Stimulated activated naive CD8-positive, alpha-beta T cell treated with anti-CD3 and anti-CD28 coated beads, Interleukin-15, Interleukin-2, amounts not matched to agents 100 ng/mL and 50 ng/mL, for 24 hours (primary cell): ENCODE data around the gene FCGBP.
A peak's percentile ranks its signal among the peaks of the same experiment; 100 is the strongest.
"Not testable (repeated sequence)": the region's sequence is repeated elsewhere in the genome, so short reads cannot be mapped to it uniquely, and the experiment has no call there.

Experiments used
- H3K27ac Mint-ChIP-seq: one replicate; pipeline ENCODE4 v1.8.0; 2021; ENCODE audit warnings: mild to moderate bottlenecking, mixed read lengths
- H3K27me3 Mint-ChIP-seq: one replicate; pipeline ENCODE4 v1.8.0; 2021; ENCODE audit warnings: mixed read lengths
- H3K36me3 Mint-ChIP-seq: one replicate; pipeline ENCODE4 v1.8.0; 2021; ENCODE audit warnings: low read depth, mixed read lengths
- H3K4me1 Mint-ChIP-seq: one replicate; pipeline ENCODE4 v1.8.0; 2021; ENCODE audit warnings: low read depth, mixed read lengths
- H3K4me3 Mint-ChIP-seq: one replicate; pipeline ENCODE4 v1.8.0; 2021; ENCODE audit warnings: mild to moderate bottlenecking, mixed read lengths
- H3K9me3 Mint-ChIP-seq: one replicate; pipeline ENCODE4 v1.8.0; 2021; ENCODE audit warnings: mixed read lengths

Gene FCGBP

DNA sequence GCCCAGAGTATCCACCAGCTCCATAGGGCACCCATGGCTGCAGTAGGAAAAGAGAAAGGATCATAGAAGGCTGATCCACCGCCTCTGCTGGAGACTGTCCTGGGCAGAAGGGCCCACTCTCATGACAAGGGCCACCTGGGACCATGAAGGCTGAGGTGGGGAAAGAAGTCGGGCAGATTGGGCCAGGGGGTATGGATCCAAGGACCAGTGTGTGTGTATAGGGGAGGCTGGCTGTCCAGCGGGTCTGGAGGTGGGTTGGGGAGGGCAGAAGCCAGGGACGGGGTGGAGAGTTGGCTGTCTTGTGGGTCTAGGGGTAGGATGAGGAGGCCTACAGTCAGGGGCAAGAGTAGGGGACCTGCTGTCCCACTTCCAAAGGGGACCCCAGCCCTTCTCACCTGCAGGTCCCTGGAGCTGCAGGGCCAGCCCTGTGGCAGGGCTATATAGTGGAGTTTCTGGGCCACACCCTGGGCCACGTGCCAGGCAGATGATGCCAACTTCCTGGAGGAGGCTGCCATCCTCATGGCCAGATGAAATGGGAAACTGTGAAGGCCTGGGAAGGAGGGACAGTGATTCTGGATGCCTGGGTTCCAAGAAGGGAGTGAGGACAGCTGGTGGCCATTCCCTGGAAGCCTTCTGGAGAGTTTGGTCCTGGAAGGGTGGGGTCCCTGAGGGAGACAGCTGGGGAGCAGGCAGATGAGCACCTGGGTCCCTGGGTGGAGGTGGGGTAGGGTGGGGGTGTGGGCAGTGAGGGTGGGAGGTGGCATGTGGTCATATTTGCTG is at the start of gene FCGBP:
TSS of gene FCGBP (minus strand) at position 51 of the 780 bp plus-strand sequence.
- Mint-ChIP-seq H3K27ac (peak within 1 kb of the TSS; percentile 87), H3K4me1 (peaks cover 51% of the 10 kb centered on the region), H3K9me3 (no peaks in the 10 kb centered on the region), H3K27me3 (no peaks in the 10 kb centered on the region), H3K4me3 (no peak within 1 kb of the TSS), H3K36me3 (peaks cover 6% of the 10 kb centered on the region)

DNA sequence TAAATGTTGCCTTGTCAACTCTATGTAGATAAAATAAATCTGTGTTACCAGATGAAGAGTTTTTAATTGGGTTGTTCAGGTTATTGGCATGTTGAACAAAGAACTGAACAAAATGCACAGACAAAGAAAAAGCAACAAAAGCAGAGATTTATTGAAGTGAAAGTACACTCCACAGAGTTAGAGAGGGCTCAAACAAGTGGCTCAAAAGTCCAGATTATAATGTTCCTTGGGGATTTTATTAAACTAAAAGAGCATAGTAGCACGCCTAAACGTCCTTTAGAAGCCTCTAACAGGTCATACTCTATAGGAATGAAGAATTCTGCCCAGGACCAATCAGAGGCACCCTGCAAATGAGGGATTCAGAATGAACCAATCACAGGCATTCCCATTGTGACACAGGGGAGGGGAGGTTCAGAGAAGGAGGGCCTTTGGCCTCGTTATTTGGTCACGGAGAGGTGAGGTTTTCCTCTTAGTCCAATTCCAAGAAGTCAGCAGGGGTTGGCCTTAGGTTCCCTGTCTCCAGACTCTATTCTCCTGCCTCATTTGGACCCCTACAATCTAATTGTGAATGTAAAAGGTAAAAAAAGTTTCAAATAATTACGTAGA is 49.4 kb upstream of the FCGBP start:
- Mint-ChIP-seq H3K36me3 (peaks cover 91% of the 10 kb centered on the region), H3K4me1 (peaks cover 4% of the 10 kb centered on the region), H3K4me3 (no peak overlapping the region), H3K27ac (no peak overlapping the region), H3K9me3 (peaks cover 30% of the 10 kb centered on the region), H3K27me3 (no peaks in the 10 kb centered on the region)

DNA sequence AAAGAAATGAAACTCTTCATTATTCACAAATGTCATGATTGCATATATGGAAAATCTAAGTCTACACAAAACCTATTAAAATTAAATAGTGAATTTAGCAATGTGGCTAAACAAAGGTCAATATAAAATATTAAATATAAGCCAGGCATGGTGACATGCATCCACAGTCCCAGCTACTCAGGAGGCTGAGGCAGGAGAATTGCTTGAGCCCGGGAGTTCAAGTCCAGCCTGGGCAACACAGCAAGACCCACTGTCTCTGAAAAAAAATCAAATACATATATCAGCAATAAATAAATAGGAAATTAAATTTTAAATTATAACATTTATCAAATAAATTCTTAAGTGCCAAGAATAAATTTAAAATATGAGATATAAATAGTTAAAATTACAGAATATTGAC is 48.4 kb upstream of the FCGBP start:
- Mint-ChIP-seq H3K27me3 (no peaks in the 10 kb centered on the region), H3K27ac (no peak overlapping the region), H3K4me3 (no peak overlapping the region), H3K4me1 (peaks cover 4% of the 10 kb centered on the region), H3K9me3 (peaks cover 30% of the 10 kb centered on the region), H3K36me3 (peaks cover 95% of the 10 kb centered on the region)

DNA sequence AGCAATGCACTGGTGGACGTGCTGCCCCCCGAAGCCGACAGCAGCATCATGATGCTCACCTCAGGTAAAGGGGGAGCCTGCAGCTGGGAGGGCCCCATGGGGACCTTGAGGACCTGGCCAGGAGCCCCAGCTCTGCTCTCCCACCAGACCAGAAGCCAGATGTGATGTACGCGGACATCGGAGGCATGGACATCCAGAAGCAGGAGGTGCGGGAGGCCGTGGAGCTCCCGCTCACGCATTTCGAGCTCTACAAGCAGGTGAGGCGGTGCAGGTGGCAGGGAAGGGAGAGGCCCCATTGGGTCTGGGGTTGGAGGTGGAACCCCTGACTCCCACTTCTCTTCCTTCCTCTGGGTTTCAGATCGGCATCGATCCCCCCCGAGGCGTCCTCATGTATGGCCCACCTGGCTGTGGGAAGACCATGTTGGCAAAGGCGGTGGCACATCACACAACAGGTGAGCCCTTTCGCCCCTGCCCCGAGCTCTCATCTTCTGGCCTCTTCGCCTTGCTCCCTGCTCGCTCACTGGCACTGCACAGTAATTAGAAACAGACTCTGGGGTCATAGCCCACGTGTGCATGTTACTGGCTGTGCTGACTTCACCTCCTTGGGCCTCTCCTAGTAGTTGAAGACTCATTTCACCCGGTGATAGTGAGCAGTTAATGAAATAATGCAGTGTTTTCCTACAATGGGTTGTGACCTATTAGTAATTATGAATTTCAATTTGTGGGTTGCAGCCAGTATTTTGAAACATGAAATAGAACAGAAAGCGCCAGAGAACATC is 40.1 kb upstream of the FCGBP start:
- H3K4me3 Mint-ChIP-seq, result no peak overlapping the region
- peaks cover 71% of the 10 kb centered on the region for H3K36me3 Mint-ChIP-seq
- H3K4me1 Mint-ChIP-seq, result peaks cover 35% of the 10 kb centered on the region
- peak overlapping the region; percentile 65 for H3K27ac Mint-ChIP-seq
- H3K9me3 Mint-ChIP-seq, result no peaks in the 10 kb centered on the region
- no peaks in the 10 kb centered on the region for H3K27me3 Mint-ChIP-seq

DNA sequence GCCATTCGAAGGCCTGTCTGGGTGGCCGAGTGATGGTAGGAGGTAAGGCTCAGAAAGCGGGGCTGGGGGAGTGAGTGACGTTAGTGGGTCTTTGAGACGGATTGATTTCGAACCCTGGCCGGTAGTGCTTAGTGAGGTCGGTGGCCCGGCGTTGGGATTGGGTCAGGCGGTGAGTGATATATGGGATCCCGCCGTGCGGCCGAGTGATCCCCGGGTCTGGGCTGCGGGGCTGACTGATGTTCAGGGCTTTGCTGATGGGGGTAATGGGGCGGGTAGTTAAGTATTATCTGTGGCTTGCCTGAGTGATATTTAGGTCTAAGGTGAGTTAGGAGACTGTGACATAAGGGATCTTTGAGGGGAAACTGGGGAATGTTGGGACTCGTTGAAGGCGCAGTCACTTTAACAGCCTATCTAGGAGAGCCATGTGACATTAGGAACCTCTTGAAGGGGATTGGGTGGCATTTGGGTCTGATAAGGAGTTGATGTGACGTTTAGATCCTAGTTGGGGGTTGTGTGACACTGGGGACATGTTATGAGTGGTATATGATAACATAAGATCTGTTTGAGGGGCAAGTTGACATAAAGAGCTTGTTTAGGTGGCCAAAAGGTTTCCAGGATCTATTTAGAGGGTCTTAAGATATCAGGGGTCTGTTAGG is 37.1 kb upstream of the FCGBP start:
- peaks cover 54% of the 10 kb centered on the region for H3K36me3 Mint-ChIP-seq
- H3K4me1 Mint-ChIP-seq, result peaks cover 48% of the 10 kb centered on the region
- peak overlapping the region; percentile 99 for H3K27ac Mint-ChIP-seq
- H3K9me3 Mint-ChIP-seq, result no peaks in the 10 kb centered on the region
- H3K27me3 Mint-ChIP-seq, result no peaks in the 10 kb centered on the region
- peak overlapping the region; percentile 97 for H3K4me3 Mint-ChIP-seq

DNA sequence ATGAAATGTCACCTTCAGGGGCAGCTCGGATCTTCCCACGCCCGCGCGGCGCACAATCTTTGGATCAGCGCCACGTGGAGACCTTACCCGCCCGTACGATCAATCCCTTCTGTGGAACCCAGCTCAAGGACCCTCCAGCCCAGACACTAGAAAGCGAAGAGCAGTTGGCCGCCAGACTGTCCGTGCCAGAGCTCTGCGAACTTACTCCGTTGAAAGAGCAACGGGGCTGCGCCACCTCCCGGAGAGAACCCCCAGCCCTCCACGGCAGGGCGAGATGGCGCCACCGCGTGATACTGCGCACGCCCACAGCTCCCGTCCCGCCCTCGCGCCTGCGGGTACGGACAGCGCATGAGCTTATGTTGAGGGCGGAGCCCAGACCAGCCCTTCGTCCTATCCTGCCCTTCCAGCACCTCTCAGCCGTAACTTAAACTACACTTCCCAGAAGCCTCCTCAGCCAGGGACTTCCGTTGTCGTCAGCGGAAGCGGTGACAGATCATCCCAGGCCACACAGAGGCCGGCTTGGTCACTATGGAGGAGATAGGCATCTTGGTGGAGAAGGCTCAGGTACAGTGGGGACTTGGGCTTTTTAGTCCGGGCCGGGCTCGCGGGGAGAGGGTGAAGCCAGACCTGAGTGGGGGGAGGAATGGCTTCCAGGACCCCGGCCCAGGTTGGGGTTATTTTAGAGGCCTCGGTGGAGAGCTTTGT is 36.4 kb upstream of the FCGBP start, which contains the start of gene PSMC4:
TSS of gene PSMC4 (plus strand) at position 491 of the 705 bp plus-strand sequence. CDS start at position 529, 38 bp downstream.
- no peaks in the 10 kb centered on the region for H3K9me3 Mint-ChIP-seq
- H3K4me1 Mint-ChIP-seq, result peaks cover 48% of the 10 kb centered on the region
- peak within 1 kb of the TSS; percentile 99 for H3K27ac Mint-ChIP-seq
- peak within 1 kb of the TSS; percentile 97 for H3K4me3 Mint-ChIP-seq
- H3K27me3 Mint-ChIP-seq, result no peaks in the 10 kb centered on the region
- H3K36me3 Mint-ChIP-seq, result peaks cover 55% of the 10 kb centered on the region

DNA sequence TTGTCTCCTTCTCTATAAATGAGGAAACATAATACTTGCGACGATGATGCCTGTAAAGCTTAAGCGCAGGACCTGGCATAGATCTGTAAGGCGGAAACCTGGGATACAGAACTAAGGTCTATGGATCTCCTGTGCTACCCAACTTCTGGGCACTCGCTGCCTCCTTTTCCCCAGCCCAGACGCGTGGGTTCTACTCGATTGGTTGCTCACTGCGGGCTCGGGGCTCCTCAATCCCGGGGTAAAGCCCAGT is 35.9 kb upstream of the FCGBP start:
- peak overlapping the region; percentile 99 for H3K27ac Mint-ChIP-seq
- H3K9me3 Mint-ChIP-seq, result no peaks in the 10 kb centered on the region
- H3K4me3 Mint-ChIP-seq, result peak overlapping the region; percentile 97
- H3K27me3 Mint-ChIP-seq, result no peaks in the 10 kb centered on the region
- peaks cover 50% of the 10 kb centered on the region for H3K36me3 Mint-ChIP-seq
- peaks cover 48% of the 10 kb centered on the region for H3K4me1 Mint-ChIP-seq

DNA sequence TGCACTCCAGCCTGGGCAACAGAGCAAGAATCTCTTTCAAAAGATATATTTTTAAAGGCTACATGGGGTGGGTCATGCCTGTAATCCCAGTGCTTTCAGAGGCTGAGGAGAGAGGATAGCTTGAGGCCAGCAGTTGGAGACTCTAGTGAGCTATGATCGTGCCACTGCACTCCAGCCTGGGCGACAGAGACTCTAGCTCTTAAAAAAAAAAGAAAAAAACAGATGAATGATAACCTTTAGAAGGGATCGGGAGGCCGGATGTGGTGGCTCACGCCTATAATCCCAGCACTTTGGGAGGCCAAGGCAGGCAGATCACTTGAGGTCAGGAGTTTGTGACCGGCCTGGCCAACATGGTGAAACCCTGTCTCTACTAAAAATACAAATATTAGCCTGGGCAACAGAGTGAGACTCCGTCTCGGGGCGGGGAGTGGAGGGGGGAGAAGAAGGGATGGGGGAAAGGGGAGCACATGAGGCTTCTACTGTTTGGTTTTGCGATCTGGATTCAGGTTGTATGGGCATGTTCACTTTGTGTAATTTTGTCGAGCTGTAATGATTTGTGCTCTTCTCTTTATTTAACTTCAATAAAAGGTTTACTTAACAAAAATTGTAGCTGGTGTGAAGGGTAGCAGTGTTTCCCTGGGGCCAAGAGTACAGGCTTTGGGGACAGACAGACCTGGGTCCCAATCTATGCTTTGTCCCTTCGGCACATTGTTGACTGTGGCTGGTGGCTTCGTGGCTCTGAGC is 35.4 kb upstream of the FCGBP start:
- Mint-ChIP-seq H3K4me3 (peak overlapping the region; percentile 97), H3K9me3 (no peaks in the 10 kb centered on the region), H3K4me1 (peaks cover 48% of the 10 kb centered on the region), H3K27me3 (no peaks in the 10 kb centered on the region), H3K36me3 (peaks cover 47% of the 10 kb centered on the region), H3K27ac (peak overlapping the region; percentile 99)

DNA sequence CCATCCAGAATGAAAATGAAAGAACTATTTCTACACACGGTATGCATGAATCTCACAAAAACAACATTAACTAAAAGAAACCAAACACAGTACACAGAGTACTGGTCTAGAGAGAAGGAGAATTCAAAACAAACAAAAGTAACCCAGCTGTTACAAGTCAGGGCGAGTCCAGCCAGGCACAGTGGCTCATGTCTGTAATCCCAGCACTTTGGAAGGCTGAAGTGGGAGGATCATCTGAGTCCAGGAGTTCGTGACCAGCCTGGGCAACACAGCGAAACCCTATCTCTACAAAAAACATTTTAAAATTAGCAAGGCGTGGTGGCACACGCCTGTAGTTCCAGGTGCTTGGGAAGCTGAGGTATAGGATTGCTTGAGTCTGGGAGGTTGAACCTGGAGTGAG is 34.8 kb upstream of the FCGBP start:
- Mint-ChIP-seq H3K27ac (peak overlapping the region; percentile 99), H3K9me3 (no peaks in the 10 kb centered on the region), H3K4me1 (peaks cover 48% of the 10 kb centered on the region), H3K27me3 (no peaks in the 10 kb centered on the region), H3K4me3 (peak overlapping the region; percentile 97), H3K36me3 (peaks cover 41% of the 10 kb centered on the region)

DNA sequence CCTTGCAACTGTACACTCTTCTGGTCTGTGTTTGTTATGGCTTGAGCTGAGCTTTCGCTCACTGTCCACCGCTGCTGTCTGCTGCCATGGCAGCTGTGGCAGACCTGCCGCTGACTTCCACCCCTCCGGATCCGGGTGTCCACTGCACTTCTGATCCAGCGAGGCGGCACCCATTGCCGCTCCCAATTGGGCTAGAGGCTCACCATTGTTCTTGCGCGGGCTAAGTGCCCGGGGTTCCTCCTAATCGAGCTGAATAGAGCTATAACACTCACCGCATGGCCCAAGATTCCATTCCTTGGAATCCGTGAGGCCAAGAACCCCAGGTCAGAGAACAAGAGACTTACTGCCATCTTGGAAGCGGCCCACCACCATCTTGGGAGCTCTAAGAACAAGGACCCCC is 34.4 kb upstream of the FCGBP start:
- peak overlapping the region; percentile 99 for H3K27ac Mint-ChIP-seq
- H3K36me3 Mint-ChIP-seq, result peaks cover 36% of the 10 kb centered on the region
- H3K27me3 Mint-ChIP-seq, result no peaks in the 10 kb centered on the region
- peak overlapping the region; percentile 97 for H3K4me3 Mint-ChIP-seq
- H3K4me1 Mint-ChIP-seq, result peaks cover 52% of the 10 kb centered on the region
- H3K9me3 Mint-ChIP-seq, result no peaks in the 10 kb centered on the region

DNA sequence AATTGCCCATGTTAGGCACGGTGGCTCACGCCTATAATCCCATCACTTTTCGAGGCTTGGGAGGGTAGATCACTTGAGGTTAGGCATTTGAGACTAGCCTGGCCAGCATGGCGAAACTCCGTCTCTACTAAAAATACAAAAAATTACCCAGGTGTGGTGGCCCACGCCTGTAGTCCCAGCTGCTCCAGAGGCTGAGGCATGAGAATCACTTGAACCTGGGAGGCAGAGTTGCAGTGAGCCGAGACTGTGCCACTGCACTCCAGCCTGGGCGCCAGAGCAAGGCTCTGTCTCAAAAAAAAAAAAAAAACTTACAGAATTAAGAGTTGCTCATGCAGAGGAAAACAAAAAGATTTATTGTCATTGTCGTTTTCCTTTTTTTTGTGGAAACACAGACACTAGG is 33.1 kb upstream of the FCGBP start:
- Mint-ChIP-seq H3K4me3 (no peak overlapping the region), H3K27me3 (no peaks in the 10 kb centered on the region), H3K36me3 (peaks cover 25% of the 10 kb centered on the region), H3K27ac (no peak overlapping the region), H3K9me3 (no peaks in the 10 kb centered on the region), H3K4me1 (peaks cover 45% of the 10 kb centered on the region)

DNA sequence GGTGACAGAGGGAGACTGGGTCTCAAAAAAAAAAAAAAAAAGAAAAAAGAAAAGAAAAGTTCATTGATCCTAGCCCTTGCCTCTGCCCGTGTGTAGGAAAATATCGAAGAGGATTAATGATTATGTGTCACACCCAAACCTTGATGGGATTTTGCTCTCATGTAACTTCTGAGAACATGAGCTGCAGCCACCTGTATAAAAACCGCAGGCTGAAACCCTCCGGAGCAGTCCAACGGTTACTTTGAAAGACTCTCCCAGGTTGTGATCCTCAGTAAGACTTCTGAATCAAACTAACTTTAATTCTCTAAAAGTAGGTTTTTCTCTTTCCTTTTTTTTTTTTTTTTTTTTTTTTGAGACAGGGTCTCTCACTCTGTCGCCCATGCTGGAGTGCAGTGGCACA is 32.2 kb upstream of the FCGBP start:
- peaks cover 17% of the 10 kb centered on the region for H3K36me3 Mint-ChIP-seq
- peaks cover 36% of the 10 kb centered on the region for H3K4me1 Mint-ChIP-seq
- no peak overlapping the region for H3K27ac Mint-ChIP-seq
- no peaks in the 10 kb centered on the region for H3K27me3 Mint-ChIP-seq
- no peaks in the 10 kb centered on the region for H3K9me3 Mint-ChIP-seq
- H3K4me3 Mint-ChIP-seq, result no peak overlapping the region

DNA sequence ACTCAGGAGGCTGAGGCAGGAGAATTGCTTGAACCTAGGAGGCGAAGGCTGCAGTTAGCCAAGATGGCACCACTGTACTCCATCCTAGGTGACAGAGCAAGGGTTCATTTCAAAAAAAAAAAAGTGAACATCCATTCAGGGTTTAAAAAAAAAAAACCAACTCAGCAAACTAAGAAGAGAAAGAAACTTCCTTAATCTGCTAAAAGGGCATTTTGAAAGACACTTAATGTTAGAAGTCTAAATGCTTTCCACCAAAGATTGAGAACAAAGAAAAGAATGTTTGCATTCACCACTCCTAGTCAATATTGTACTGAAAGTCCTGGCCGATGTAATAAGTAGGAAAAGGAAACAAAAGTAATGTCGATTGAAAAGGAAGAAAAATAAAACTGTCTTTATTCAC is 29.5 kb upstream of the FCGBP start:
- Mint-ChIP-seq H3K27me3 (no peaks in the 10 kb centered on the region), H3K4me1 (peaks cover 38% of the 10 kb centered on the region), H3K27ac (no peak overlapping the region), H3K4me3 (no peak overlapping the region), H3K36me3 (peaks cover 9% of the 10 kb centered on the region), H3K9me3 (no peaks in the 10 kb centered on the region)

DNA sequence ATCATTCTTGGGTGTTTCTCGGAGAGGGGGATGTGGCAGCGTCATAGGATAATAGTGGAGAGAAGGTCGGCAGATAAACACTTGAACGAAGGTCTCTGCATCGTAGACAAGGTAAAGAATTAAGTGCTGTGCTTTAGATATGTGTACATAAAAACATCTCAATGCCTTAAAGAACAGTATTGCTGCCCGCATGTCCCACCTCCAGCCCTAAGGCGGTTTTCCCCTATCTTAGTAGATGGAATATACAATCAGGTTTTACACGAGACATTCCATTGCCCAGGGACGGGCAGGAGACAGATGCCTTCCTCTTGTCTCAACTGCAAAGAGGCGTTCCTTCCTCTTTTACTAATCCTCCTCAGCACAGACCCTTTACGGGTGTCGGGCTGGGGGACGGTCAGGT is 25.0 kb upstream of the FCGBP start:
- H3K4me1 Mint-ChIP-seq, result peaks cover 50% of the 10 kb centered on the region
- H3K27ac Mint-ChIP-seq, result peak overlapping the region; percentile 89
- not testable (repeated sequence) for H3K27me3 Mint-ChIP-seq

More for the DNA sequence above, 25.0 kb upstream of the FCGBP start:
- H3K4me3 Mint-ChIP-seq, result peak overlapping the region; percentile 49
- not testable (repeated sequence) for H3K9me3 Mint-ChIP-seq, H3K36me3 Mint-ChIP-seq
